OCI-LY1 (cell line): ENCODE data around the gene CCDC85C.

Experiments used
- EZH2 ChIP-seq: fragments of 200-600 bp; sonication (generic), shearing (Covaris generic); IDR thresholded peaks from 2 replicates; pipeline ENCODE4 v1.8.0; 2017; ENCODE audit warnings: borderline replicate concordance, mixed run types, mild to moderate bottlenecking, antibody characterized with exemption, low read length, moderate library complexity, mixed read lengths
- TF ChIP-seq, protein P1 (sequence below): fragments of 200-600 bp; sonication (generic), shearing (Covaris generic); IDR thresholded peaks from 2 replicates; pipeline ENCODE4 v1.5.1; 2017; ENCODE audit warnings: mild to moderate bottlenecking, antibody characterized with exemption, low read length, moderate library complexity, mixed read lengths

GRCh38 chr14:99573436-99574098 is 30.4 kb downstream of the CCDC85C start:
- no peak for TF ChIP-seq EZH2
- TF ChIP-seq, protein P1, sequence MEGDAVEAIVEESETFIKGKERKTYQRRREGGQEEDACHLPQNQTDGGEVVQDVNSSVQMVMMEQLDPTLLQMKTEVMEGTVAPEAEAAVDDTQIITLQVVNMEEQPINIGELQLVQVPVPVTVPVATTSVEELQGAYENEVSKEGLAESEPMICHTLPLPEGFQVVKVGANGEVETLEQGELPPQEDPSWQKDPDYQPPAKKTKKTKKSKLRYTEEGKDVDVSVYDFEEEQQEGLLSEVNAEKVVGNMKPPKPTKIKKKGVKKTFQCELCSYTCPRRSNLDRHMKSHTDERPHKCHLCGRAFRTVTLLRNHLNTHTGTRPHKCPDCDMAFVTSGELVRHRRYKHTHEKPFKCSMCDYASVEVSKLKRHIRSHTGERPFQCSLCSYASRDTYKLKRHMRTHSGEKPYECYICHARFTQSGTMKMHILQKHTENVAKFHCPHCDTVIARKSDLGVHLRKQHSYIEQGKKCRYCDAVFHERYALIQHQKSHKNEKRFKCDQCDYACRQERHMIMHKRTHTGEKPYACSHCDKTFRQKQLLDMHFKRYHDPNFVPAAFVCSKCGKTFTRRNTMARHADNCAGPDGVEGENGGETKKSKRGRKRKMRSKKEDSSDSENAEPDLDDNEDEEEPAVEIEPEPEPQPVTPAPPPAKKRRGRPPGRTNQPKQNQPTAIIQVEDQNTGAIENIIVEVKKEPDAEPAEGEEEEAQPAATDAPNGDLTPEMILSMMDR = no peak
